Kidney epithelial cell (primary cell): ENCODE results near the gene WNT3A. TPM values are rescaled to one million over a fixed set of nuclear protein-coding genes. Genes with fewer than 3 reads are reported as not detected.

Source experiments
- DNase-seq: peaks from one replicate; pipeline ENCODE4 v3.0.0-alpha.2; 2010; ENCODE audit warnings: low read depth
- H3K27me3 ChIP-seq: 2 replicates; pipeline ENCODE4 v1.6.0; 2011; ENCODE audit warnings: low read length; ENCODE audit not compliant: control insufficient read depth, insufficient read depth
- H3K36me3 ChIP-seq: 2 replicates; pipeline ENCODE4 v1.5.1; 2011; ENCODE audit warnings: low read length; ENCODE audit not compliant: control insufficient read depth, insufficient read depth
- H3K4me3 ChIP-seq: 2 replicates; pipeline ENCODE4 v1.5.1; 2011; ENCODE audit warnings: low read depth, mild to moderate bottlenecking, control low read depth, low read length
- total RNA-seq: library from RNA; depleted of rRNA; stranded (reverse); fragments of >200 nt; gene quantifications from 2 replicates; pipeline ENCODE4 v1.2.3, GENCODE V29; 2015
- TF ChIP-seq, protein P1 (sequence below): IDR thresholded peaks from 2 replicates; pipeline ENCODE4 v1.5.1; 2011; ENCODE audit warnings: mild to moderate bottlenecking, moderate library complexity, low read length, control low read depth, inconsistent platforms; ENCODE audit not compliant: insufficient read depth, poor library complexity, severe bottlenecking

WNT3A gene
- total RNA-seq, 1 donor from 2014 or later, result not detected

- TF ChIP-seq, protein P1, sequence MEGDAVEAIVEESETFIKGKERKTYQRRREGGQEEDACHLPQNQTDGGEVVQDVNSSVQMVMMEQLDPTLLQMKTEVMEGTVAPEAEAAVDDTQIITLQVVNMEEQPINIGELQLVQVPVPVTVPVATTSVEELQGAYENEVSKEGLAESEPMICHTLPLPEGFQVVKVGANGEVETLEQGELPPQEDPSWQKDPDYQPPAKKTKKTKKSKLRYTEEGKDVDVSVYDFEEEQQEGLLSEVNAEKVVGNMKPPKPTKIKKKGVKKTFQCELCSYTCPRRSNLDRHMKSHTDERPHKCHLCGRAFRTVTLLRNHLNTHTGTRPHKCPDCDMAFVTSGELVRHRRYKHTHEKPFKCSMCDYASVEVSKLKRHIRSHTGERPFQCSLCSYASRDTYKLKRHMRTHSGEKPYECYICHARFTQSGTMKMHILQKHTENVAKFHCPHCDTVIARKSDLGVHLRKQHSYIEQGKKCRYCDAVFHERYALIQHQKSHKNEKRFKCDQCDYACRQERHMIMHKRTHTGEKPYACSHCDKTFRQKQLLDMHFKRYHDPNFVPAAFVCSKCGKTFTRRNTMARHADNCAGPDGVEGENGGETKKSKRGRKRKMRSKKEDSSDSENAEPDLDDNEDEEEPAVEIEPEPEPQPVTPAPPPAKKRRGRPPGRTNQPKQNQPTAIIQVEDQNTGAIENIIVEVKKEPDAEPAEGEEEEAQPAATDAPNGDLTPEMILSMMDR, result no peak
- Histone ChIP-seq H3K27me3 (peaks cover 39% of the 10 kb centered on the region), H3K36me3 (no peaks in the 10 kb centered on the region), H3K4me3 (no peak overlapping the region)
- no peak for DNase-seq
Observed at GRCh38 chr1:228063251-228064191, 56.7 kb downstream of the WNT3A start.

DNA sequence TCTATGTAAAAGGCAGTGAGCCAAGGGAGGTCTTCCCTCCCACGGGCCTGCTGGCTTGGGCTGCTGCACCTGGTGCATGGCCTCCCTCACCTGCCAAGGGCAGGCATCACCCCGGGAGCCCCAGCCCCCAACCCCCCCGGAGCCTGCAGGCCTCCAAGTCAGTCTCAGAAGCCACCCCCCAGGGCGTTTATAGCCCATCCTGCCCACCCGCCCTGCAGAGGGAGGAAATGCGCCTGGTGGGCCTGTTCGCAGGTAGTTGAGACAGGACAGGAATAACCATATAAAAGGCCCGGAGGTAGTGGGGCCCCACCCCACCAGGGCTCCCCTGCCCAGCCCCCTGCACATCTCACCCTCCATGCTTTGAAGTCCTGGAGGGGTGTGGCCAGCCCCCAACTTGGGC is 57.5 kb downstream of the WNT3A start:
- Histone ChIP-seq H3K4me3 (no peak overlapping the region), H3K36me3 (no peaks in the 10 kb centered on the region), H3K27me3 (peaks cover 34% of the 10 kb centered on the region)
- TF ChIP-seq, protein P1, result no peak
- no peak for DNase-seq

GRCh38 chr1:228064741-228065542 is 58.1 kb downstream of the WNT3A start:
- Histone ChIP-seq H3K4me3 (no peak overlapping the region), H3K27me3 (peaks cover 27% of the 10 kb centered on the region), H3K36me3 (no peaks in the 10 kb centered on the region)
- TF ChIP-seq, protein P1, result no peak
- DNase-seq, result no peak

DNA sequence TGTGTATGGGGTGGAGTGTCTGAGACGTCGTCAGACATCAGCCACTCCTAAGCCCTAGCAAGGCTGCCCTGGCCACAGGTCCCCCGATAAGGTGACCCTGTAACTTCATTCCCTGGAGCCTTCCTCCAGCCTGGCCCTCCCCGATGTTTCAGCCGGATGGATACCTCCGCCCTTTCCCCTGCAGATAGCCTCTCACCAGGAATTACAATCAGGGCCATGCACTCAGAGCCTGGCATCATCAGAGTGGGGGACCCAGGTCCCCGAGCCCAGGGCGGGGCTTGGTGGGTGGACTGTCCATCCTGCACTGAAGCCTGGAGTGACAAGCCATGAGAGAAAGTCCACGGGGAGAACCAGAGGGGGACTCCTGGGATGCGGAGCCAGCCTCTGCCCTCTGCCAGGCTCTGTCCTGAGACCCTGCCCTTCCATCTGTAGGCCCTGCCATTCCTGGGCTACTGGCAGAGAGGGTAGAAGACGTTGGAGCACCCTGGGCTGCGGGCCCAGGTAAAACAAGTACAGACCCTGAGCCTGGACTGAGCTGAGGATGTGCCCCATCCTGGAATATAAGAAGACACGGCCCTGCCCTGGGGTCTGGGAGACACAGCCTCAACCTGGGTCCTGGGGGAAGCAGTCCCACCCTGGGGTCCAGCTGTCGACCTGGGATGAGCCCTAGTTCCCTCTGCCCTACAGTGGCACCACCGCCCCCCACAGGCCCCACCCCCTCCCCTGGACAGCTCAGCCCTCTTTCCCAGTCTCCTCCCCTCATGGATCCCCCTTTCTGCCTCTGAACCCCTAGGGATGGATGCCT is 58.9 kb downstream of the WNT3A start:
- TF ChIP-seq, protein P1, result no peak
- peaks cover 19% of the 10 kb centered on the region for H3K27me3 ChIP-seq

DNA sequence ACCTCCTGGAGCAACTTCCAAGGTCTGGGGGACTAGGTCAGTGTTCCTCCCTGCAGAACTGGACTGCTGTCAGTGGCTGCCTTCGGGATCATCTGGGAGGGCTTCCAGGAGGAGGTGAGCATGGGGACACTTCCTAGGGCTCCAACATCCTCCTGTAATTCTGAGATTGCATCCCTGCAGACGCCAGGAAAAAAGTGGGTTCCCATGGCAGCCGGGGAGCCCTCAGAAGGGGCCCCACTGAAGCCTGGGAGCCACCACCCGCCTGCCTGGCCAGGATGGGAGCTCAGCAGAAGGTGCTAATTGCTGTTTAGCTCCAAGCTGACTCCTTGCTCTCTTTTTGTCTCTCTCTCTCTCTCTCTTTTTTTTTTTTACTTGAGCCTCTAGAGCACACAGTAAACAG is 59.6 kb downstream of the WNT3A start:
- TF ChIP-seq, protein P1, result no peak
- H3K4me3 ChIP-seq, result no peak overlapping the region
- H3K36me3 ChIP-seq, result no peaks in the 10 kb centered on the region
- H3K27me3 ChIP-seq, result peaks cover 19% of the 10 kb centered on the region
- DNase-seq, result no peak

More for the DNA sequence above, 58.9 kb downstream of the WNT3A start:
- DNase-seq, result no peak
- H3K36me3 ChIP-seq, result no peaks in the 10 kb centered on the region
- H3K4me3 ChIP-seq, result no peak overlapping the region
